HG03565 (cell line): Measurements from ENCODE around the gene SYT13.

Experiments used
- ATAC-seq: cut with Tn5 transposase; IDR thresholded peaks from one replicate; pipeline ENCODE4 v1.9.1; 2021; ENCODE audit warnings: mild to moderate bottlenecking, moderate library complexity; ENCODE audit not compliant: unreplicated experiment

The SYT13 gene

GRCh38 chr11:45275828-45276227 lies 10.3 kb downstream of the SYT13 start:
- no peak for ATAC-seq

GRCh38 chr11:45274206-45274605 lies 11.9 kb downstream of the SYT13 start:
- ATAC-seq = no peak

DNA sequence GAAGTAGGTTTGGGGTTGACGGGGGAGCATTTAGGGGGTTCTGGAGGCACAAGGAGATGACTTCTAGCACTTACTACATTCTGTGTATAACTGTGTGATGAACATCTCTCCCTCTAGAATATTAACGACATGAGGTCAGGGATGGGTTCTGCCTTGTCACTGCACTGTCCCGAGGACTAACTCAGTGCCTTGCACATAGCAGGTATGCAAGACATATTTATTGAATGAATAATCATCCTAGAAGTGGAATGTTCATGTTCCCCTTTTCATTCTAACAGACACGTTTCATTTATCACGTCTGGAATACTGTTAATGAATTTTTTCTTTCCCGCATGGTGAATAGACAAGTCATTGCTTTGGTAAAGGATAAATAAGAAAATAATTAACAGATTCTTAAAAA lies 12.6 kb downstream of the SYT13 start:
- no peak for ATAC-seq

DNA sequence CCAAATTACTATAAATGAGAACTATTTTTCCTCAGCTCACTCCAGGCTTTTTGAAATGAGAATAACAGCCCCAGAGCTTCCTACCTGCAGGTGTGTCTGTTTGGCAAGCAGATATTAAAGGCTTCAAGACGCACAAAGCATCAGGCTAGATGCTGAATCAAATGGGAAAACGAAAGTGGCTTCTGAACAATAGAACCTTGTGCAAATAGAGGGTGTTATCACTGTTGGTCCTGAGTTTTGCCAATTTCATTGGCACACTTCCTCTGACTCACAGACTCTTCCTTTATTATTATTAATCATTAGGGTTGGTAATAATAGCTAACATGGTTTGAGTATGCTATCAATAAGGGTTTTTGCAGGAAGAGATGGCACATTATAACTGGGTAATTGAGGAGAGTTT lies 13.4 kb downstream of the SYT13 start:
- ATAC-seq = no peak

- no peak for ATAC-seq
These were observed 15.0 kb downstream of the SYT13 start for GRCh38 chr11:45270946-45271716.

DNA sequence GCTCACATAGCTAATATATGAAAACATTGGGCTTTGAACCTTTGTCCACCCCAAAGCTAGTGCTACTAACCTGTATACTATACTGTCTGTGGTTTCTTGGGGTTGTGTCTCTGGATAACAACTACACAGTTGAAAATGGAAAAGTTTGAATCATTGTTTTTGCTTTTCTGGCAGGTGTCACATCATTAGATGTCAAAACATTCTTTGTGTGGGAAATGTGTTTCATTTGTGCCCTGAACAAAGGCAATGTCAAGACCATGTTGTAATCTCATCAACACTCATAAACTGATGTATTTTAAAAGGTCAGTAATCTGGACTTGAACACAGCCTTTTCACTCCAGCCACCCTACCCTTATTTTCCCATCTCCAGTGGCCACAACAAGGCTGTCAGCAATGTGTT lies 16.5 kb downstream of the SYT13 start:
- ATAC-seq = no peak

- ATAC-seq = no peak
These were observed 18.4 kb downstream of the SYT13 start for GRCh38 chr11:45267652-45268299.

DNA sequence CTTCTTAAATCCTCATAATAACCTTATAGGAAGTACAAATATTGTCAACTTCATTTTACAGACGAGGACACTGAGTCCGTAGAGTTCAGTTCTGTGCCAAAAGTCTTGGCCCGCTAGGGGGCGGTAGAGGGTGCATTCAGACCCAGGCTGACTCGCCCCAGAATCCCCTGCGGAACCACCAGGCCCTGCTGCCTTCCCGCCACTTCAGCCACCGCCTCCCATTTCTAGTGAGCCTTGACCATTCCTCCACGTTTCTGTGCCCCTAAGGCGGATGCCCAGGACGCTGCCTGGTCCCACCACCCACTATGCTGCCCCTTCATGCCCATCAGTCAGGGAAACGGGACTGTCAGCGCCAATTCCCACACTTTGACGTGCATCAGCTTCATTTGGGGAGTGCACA lies 19.1 kb downstream of the SYT13 start:
- ATAC-seq = no peak

GRCh38 chr11:45266676-45267020 lies 19.5 kb downstream of the SYT13 start:
- ATAC-seq = no peak

DNA sequence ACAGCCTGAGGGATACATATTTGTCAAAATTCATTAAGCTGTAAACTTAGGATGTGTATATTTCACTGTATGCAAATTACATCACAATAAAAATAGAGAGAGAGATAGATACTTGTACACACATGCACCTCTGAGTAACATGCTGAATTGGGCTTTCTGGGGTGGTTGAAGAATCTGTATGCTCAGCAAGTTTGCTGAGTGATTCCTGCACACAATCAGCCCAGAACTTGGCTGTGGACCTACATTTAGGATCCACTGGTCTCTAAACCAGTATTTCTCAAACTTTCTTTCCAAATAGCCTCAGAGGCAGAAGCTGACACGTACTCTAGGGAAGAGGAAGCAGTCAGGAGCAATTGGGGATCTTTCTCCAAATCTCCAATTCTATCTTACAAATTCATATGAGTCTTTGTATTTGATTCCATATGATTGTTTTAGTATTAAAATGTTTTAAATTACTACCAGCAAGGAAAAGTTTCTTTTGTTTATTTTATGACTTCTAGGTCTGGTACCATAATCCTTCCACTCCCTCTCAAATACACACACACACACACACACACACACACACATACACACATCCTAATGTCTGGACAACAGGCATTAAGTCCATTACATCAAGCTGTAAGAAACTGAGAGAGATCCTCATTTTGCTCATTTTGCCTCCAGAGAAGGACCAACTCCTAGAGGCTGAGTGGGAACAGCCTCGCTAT lies 20.0 kb downstream of the SYT13 start:
- ATAC-seq = no peak

DNA sequence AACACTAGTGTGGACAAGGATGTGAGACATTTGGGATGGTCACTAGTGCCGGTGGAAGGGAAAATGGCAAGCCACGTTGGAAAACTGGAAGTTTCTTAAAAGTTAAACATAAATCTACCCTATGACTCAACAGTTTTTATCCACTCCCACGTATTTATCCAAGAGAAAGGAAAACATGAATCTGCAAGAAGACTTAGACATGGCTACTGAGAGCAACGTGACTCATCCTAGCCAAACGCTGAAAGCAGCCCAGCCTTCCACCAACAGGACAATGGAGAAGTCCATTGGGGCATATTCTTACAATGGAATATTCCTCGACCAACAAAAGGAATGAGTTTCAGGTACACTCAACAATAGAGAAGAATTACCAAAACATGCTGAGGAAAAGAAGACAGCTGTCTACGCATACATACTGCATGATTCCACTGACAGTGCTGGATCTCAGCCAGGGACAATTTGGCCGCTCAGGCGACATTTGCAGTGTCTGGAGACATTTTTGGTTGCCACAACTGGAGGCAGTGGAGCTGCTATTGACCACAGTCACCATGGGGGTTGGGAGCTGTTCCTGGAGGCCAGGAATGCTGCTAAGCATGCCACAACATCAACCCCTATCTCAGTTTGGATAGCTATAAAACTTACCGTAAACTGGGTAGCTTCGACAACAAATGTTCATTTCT lies 21.2 kb downstream of the SYT13 start:
- no peak for ATAC-seq

DNA sequence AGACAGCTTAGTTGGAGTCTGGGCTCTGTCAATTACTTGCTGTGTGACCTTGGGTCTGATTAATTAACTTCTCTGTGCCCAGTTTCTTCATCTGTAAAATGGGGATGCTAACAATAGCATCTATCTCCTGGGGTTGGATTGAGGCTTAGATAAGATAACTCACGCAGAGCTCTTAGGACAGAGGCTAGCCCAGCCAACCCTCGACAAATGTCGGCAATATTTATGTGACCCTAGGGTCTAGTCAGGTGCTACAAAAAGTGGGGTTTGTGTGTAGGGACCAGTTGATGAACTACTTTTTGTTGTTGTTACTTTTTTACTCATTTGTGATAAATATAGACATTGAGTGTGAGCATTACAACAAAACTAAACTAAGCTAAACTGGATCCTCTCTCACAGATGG lies 22.4 kb downstream of the SYT13 start:
- no peak for ATAC-seq

DNA sequence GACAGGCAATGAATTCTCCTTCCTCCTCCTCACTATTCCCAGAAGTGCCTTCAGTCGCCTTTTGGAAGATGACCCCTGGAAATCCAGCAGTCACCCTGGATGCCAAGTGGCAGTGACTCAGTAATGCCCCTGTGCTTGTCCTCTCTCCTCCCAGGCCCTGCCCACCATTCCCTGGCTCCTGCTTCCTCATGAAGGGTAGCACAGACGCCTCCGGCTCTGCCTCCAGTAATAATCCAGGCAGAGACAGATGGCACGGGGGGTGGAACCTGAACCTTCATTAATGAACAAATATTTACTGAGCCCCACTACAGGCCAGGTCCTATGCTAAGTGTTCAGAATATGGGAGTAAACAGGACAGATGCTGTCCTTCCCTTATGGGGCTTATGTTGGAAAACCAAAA lies 23.2 kb downstream of the SYT13 start:
- ATAC-seq = no peak

DNA sequence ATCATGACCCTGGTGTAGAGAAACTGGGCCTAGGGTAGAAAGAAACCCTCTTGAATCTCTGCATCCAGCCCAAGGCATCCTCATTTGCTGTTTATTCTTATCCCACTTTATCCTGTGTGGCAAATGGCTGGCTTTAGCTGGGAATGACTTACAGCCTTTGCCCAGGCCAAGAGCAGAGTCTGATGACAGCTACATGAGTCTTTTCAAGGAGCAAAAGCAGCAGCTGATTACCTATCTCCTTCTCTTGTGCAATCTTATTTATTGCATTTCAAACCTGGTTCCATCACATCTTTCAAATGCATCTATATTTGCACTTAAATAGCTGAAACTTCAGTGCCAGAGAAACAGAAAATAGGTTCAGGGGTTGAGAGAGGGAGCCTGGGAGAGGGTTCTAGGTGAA lies 26.1 kb downstream of the SYT13 start:
- ATAC-seq = no peak

GRCh38 chr11:45259592-45259991 lies 26.5 kb downstream of the SYT13 start:
- ATAC-seq = no peak

- no peak for ATAC-seq
These were observed 27.1 kb downstream of the SYT13 start for GRCh38 chr11:45258982-45259530.

- no peak for ATAC-seq
These were observed 32.1 kb downstream of the SYT13 start for GRCh38 chr11:45254070-45254469.

GRCh38 chr11:45253640-45254039 lies 32.5 kb downstream of the SYT13 start:
- ATAC-seq = no peak

DNA sequence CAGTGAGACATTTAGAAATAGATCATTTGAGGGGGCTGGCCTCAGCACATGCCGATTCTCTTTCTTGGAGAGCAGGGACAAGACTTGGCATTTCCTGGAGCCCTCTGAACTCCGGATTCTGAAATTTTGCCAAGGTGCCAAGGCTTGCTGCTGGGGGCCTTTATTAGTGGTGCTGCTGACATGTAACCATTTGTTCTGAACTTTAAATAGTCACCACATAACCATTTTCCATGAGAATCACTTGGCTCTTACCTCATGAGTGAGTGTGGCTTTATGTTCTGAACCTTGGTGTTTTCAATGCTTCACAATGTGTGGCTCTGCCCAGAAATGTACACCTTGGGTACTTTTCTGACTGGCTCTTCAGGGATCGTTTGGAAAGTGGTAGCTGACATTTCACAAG lies 33.3 kb downstream of the SYT13 start:
- no peak for ATAC-seq

GRCh38 chr11:45252134-45252856 lies 33.8 kb downstream of the SYT13 start:
- no peak for ATAC-seq
